ENCODE results near the gene PPP1R2B.

DNA sequence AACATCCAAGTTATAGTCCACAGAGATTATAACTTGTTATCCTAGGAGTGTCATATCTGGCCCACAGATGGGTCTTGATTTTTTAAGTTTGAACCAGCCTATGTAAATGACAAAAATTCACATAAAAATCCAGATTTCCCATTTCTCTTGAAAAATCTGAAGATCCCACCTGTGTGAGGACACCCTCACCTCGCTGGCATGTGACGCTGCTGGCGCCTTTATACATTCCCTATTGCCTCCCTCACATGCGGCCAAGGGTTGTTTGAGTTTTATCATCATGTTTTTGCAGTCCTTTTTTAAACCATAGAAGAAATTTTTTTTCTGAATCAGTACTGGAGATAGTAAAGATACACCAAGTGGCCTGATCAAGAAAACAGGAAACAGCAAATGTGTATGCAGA lies 25.9 kb upstream of the PPP1R2B start:
- TF ChIP-seq, protein P1, sequence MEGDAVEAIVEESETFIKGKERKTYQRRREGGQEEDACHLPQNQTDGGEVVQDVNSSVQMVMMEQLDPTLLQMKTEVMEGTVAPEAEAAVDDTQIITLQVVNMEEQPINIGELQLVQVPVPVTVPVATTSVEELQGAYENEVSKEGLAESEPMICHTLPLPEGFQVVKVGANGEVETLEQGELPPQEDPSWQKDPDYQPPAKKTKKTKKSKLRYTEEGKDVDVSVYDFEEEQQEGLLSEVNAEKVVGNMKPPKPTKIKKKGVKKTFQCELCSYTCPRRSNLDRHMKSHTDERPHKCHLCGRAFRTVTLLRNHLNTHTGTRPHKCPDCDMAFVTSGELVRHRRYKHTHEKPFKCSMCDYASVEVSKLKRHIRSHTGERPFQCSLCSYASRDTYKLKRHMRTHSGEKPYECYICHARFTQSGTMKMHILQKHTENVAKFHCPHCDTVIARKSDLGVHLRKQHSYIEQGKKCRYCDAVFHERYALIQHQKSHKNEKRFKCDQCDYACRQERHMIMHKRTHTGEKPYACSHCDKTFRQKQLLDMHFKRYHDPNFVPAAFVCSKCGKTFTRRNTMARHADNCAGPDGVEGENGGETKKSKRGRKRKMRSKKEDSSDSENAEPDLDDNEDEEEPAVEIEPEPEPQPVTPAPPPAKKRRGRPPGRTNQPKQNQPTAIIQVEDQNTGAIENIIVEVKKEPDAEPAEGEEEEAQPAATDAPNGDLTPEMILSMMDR (IDR thresholded peaks at IDR 0.05): no peak
- no peak for TF ChIP-seq POLR2AphosphoS5 (IDR thresholded peaks at IDR 0.05)
- no peak for TF ChIP-seq POLR2A (IDR thresholded peaks at IDR 0.05; ENCODE audit: low read depth)
